GM19324 (cell line): ENCODE results near the gene ATP1A1.

Experiments
- ATAC-seq: cut with Tn5 transposase; IDR thresholded peaks from one replicate; pipeline ENCODE4 v1.9.1; 2021; ENCODE audit warnings: mild to moderate bottlenecking, moderate library complexity; ENCODE audit not compliant: unreplicated experiment, low FRiP score

Gene ATP1A1

GRCh38 chr1:116431870-116432500 is 58.9 kb downstream of the ATP1A1 start:
- no peak for ATAC-seq

DNA sequence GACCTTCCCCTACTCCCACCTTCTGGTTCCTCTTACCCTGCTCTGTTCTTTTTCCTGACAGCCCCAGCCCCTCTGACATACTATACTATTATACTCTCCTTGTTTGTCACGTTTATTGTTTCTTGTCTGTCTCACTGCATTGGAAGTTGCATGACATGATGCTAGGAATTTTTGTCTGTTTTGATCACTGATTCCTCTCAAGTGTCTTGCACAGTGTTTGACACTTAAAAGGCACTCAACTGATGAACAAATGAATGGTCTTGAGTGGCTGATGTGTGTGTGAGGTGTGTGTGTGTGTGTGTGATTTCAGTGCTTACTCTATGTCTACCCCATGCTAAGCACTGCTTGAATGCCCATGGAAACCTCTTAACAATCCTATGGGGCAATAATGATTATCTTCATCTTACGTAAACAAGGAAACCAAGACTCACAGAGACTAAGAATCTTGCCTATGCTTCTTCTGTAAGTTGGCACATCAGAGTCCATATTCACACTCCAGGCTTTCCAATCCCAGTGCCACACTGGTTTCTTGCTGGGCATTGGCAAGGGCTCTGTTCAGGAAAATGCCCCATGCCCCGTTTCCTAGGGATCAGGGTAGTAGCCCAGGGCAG is 59.7 kb downstream of the ATP1A1 start:
- no peak for ATAC-seq

DNA sequence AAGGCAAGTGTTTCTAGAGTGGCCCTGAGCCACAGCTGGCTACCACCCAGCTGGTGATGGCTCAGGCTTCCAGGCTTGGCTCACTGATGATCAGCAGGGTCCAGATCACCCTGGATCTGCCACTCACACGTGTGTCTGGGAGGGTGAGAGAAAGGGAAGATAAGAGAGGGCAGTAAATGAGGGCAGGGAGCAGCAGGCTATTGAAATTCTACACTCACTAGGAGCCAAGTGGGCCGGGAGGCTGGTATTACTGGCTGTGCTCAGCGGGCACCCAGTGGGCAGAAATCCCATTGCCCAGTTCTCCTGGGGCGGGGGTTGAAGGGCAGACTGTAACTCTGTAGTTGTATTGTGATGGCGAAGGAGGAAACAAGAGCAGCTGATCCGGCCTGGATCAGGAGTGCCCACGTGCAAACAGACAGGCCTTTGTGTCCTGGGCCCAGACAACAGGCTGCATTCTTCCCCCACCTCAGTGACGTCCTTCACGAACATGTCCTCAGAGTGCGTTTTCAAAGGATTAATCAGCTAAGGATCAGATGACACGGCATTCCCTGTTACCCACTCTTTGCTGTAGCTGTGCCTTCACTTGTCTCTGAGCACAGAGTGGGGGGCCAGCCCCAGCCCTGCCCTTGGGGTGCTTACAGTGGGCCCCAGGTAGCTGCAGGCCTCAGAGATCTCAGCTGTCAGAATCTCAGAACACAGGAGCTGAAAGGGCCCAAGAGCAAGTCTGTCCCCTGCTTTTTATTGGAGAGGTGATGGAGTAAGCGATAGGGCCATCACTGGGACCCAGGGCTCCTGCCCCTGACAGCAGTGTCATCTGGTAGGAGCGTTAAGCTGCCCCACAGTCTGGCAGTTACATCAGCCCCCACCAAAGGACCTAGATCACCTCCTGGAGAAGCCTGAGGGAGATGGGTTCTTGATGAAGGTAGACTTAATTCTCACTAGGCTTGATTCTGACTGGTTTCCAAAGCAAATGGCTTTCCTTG is 60.5 kb downstream of the ATP1A1 start:
- ATAC-seq: no peak

- ATAC-seq: no peak
These were observed 61.8 kb downstream of the ATP1A1 start for GRCh38 chr1:116434849-116435248.

- ATAC-seq: no peak
These were observed 63.0 kb downstream of the ATP1A1 start for GRCh38 chr1:116435806-116436610.

GRCh38 chr1:116436611-116436970 is 63.5 kb downstream of the ATP1A1 start:
- ATAC-seq: no peak

DNA sequence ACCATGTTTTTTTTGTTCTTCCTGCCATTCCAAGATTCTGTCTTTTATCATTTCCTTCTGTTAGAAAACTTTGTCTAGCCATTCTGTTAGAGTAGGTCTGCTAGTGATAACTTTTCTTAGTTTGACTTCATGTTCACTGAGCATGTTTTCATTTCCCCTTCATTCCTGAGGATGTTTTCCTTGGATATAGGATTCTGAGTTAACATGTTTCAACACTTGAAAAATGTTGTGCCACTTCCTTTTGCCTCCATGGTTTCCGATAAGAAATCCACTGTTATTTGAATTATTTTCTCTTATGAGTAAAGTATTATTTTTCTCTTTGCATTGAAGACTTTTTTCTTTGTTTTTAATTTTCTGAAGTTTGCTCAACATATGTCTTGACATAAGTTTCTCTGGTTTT is 66.7 kb downstream of the ATP1A1 start:
- no peak for ATAC-seq

DNA sequence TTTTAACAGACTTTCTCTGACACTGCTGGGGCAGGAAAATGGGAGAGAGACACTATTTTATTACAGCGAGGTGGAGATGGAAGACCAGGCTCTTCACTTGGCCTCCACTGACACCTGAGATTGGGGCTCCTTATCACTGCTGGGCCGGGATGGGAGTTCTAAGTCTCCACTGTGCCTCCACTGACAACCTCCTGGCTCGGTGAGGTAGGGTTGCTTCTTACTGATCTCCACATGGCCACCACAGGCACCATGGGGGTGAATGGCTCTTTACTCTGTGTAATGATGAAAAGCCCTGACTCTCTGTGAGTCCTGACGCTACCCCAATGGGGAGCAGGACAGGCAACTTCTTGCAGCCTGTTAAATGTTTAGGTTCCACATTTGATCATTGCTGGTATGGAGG is 67.7 kb downstream of the ATP1A1 start:
- no peak for ATAC-seq

- ATAC-seq: no peak
These were observed 72.5 kb downstream of the ATP1A1 start for GRCh38 chr1:116445534-116445933.

DNA sequence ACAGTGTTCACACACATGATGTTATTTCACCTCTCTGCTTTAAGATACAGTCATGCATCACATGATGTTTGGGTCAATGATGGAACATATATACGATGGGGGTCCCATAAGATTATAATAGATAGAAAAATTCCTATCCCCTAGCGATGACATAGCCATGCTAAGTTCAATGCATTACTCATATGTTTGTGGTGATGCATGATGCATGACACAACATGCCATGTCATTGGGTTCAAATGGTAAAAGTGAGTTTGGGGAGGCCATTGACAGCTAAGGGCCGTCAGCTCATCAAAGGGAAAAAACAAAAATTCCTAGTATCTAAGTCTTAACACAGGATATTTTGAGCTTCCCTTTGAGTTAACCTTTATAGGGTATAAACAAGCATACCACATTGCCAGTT is 73.6 kb downstream of the ATP1A1 start:
- ATAC-seq: no peak

- ATAC-seq: no peak
These were observed 75.8 kb downstream of the ATP1A1 start for GRCh38 chr1:116448785-116449385.

DNA sequence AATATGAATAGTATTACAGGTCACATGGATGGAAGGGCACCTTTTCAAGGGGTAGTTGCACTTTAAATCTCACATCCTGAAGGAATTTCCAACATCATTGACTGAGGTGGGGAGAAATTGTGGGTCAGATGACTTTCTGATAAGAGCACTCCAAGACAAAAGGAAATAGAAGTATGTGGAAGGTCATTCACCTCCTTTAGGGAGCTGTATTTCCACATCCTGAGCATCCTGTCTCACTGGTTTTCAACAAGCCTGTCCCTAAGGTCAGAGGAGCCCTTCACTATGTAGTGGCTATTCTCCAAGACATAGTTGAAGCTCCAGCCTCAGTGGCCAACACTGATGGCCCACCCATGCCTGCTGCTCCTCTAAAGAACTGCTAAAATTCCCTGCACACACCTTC is 76.5 kb downstream of the ATP1A1 start:
- ATAC-seq: no peak

DNA sequence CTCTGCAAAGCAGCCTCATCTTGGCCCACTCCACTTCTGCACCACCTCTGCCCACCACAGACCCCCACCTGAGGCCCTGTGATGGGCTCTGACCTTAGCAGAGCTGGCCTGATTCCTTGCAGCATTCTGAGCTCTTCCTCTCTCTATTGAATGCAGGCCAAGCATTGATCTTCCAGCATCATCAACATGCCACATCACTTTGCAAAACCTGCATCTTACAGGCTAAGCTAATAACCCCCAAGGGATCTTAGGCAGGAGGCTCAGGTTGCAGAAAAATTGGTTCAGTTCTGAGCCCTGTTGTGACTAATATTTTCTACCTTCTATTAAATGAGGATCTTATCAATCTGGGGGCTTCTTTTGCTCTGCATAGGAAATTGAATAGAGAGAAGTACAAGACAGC is 78.7 kb downstream of the ATP1A1 start:
- ATAC-seq: no peak

- ATAC-seq: no peak
These were observed 80.4 kb downstream of the ATP1A1 start for GRCh38 chr1:116453481-116453880.

DNA sequence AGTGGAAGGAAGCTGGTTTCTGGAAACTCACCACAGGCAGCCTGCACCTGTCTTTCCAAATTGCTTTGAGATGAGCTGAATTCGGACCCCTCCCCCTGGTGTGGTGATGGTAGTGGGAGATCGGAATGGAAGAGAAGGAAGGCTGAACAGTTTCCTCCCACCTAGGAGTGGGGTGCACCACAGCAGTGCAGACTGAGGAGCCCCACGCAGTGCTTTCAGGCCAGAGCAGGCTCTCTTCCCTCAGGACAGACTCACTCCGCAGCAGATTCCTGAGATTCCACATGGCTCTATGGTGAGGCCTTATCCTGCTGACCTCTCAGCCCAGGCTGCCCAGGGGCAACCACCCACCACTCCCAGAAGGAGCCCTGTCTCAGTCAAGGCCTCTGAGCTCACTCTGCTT is 80.9 kb downstream of the ATP1A1 start:
- ATAC-seq: no peak
